ENCODE measurements around the gene KIAA0040. TPM values are rescaled to one million over a fixed set of nuclear protein-coding genes. Genes with fewer than 3 reads are reported as not detected.
A peak's percentile ranks its signal among the peaks of the same experiment; 100 is the strongest.

The KIAA0040 gene
- polyA plus RNA-seq, 1 donor from 2014 or later, result not detected

DNA sequence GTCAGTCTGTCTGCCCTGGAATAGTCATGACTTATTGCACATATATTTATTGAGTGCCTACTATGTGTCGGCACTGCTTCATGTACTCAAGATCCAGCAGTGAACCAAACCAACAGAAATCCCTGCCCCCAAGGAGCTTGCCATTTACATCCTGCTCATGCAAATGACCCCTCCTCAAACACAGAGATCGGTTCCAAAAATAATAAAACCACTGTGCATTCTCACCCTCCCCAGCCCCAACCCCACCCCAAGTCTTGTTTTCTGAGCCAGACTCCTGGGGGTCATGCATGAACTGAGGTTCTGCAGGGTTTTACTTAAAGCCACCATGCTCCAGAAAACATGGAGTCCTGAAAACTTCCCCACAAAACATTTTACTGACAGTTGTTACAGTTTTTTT lies 61.9 kb downstream of the KIAA0040 start:
- TF ChIP-seq TAF1 (IDR thresholded peaks at IDR 0.05; ENCODE audit: low read depth), result no peak
- TF ChIP-seq RAD21 (conservative IDR thresholded peaks at IDR 0.05), result no peak
- no peak for TF ChIP-seq EZH2 (IDR thresholded peaks at IDR 0.05; ENCODE audit: borderline replicate concordance, insufficient read depth, low read length, poor library complexity, severe bottlenecking)
- no peak for TF ChIP-seq CTCF (IDR thresholded peaks at IDR 0.05; ENCODE audit: poor library complexity, severe bottlenecking)
- Histone ChIP-seq H3K27ac (ENCODE audit: low read length) (no peak overlapping the region), H3K9ac (ENCODE audit: low read length) (no peak overlapping the region), H3K36me3 (ENCODE audit: insufficient read depth, low read length) (no peaks in the 10 kb centered on the region), H3K4me3 (ENCODE audit: low read length) (no peak overlapping the region), H3K79me2 (replicated peaks; ENCODE audit: insufficient read depth, low read length) (no peaks in the 10 kb centered on the region), H3K27me3 (ENCODE audit: insufficient read depth, low read depth, low read length) (peaks cover 5% of the 10 kb centered on the region), H4K20me1 (ENCODE audit: insufficient read depth) (no peaks in the 10 kb centered on the region), H3K9me2 (ENCODE audit: insufficient read depth, low read length) (no peaks in the 10 kb centered on the region), H2AFZ (ENCODE audit: low read depth, low read length) (no peak overlapping the region), H3K4me2 (ENCODE audit: low read length) (no peak overlapping the region), H3F3A (ENCODE audit: insufficient read depth, low read length, poor library complexity, severe bottlenecking) (no peaks in the 10 kb centered on the region), H3K9me3 (ENCODE audit: low read length) (no peaks in the 10 kb centered on the region)

DNA sequence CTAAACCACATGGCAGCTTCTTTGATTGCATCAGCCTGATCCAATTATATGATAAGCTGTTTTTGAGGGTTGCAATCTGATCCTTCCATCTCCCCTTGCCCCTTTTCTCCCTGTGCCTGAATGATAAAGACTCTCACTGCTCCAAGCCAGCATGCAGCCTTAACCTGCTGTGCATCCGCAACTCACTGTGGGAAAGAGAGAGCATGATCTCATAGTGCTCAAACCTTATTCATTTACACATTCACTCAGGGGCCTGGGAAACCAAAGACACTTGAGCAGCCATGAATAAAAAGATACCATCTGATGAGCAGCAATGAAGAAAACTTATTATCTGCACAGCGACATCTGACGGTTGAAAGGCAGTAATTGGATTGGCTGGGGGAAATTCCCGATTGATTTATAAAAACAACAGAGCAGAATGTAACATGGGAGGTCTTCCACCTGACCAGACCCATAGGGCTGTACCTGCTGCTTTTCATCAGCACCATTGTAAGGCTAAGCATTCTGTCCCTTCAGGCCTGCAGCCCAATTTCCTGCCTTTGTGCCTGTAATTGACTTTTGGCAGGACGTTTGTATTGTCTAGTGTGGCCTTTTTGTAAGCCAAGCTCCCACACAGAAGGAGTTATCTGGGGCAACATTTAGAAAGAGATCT lies 62.5 kb downstream of the KIAA0040 start:
- Histone ChIP-seq H3K27ac (ENCODE audit: low read length) (no peak overlapping the region), H3K9ac (ENCODE audit: low read length) (no peak overlapping the region), H3K27me3 (ENCODE audit: insufficient read depth, low read depth, low read length) (peaks cover 5% of the 10 kb centered on the region)

More for the DNA sequence above, 62.5 kb downstream of the KIAA0040 start:
- Histone ChIP-seq H3K9me3 (ENCODE audit: low read length) (no peaks in the 10 kb centered on the region), H3K4me2 (ENCODE audit: low read length) (no peak overlapping the region), H4K20me1 (ENCODE audit: insufficient read depth) (no peaks in the 10 kb centered on the region), H3K79me2 (replicated peaks; ENCODE audit: insufficient read depth, low read length) (no peaks in the 10 kb centered on the region), H2AFZ (ENCODE audit: low read depth, low read length) (peak overlapping the region; percentile 19), H3K9me2 (ENCODE audit: insufficient read depth, low read length) (no peaks in the 10 kb centered on the region), H3K4me3 (ENCODE audit: low read length) (no peak overlapping the region), H3K36me3 (ENCODE audit: insufficient read depth, low read length) (no peaks in the 10 kb centered on the region), H3F3A (ENCODE audit: insufficient read depth, low read length, poor library complexity, severe bottlenecking) (no peaks in the 10 kb centered on the region)
- TF ChIP-seq POLR2AphosphoS5 (IDR thresholded peaks at IDR 0.05) (no peak), RAD21 (conservative IDR thresholded peaks at IDR 0.05) (no peak), EP300 (conservative IDR thresholded peaks at IDR 0.05; ENCODE audit: poor library complexity, severe bottlenecking) (no peak), TAF1 (IDR thresholded peaks at IDR 0.05; ENCODE audit: low read depth) (no peak), SMC3 (conservative IDR thresholded peaks at IDR 0.05; ENCODE audit: poor library complexity) (peak; percentile 25), CTCF (IDR thresholded peaks at IDR 0.05; ENCODE audit: poor library complexity, severe bottlenecking) (peak; percentile 50), EZH2 (IDR thresholded peaks at IDR 0.05; ENCODE audit: borderline replicate concordance, insufficient read depth, low read length, poor library complexity, severe bottlenecking) (no peak), MXI1 (conservative IDR thresholded peaks at IDR 0.05; ENCODE audit: poor library complexity, severe bottlenecking) (no peak)
- TF ChIP-seq, protein P1, sequence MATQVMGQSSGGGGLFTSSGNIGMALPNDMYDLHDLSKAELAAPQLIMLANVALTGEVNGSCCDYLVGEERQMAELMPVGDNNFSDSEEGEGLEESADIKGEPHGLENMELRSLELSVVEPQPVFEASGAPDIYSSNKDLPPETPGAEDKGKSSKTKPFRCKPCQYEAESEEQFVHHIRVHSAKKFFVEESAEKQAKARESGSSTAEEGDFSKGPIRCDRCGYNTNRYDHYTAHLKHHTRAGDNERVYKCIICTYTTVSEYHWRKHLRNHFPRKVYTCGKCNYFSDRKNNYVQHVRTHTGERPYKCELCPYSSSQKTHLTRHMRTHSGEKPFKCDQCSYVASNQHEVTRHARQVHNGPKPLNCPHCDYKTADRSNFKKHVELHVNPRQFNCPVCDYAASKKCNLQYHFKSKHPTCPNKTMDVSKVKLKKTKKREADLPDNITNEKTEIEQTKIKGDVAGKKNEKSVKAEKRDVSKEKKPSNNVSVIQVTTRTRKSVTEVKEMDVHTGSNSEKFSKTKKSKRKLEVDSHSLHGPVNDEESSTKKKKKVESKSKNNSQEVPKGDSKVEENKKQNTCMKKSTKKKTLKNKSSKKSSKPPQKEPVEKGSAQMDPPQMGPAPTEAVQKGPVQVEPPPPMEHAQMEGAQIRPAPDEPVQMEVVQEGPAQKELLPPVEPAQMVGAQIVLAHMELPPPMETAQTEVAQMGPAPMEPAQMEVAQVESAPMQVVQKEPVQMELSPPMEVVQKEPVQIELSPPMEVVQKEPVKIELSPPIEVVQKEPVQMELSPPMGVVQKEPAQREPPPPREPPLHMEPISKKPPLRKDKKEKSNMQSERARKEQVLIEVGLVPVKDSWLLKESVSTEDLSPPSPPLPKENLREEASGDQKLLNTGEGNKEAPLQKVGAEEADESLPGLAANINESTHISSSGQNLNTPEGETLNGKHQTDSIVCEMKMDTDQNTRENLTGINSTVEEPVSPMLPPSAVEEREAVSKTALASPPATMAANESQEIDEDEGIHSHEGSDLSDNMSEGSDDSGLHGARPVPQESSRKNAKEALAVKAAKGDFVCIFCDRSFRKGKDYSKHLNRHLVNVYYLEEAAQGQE (IDR thresholded peaks at IDR 0.05; ENCODE audit: borderline replicate concordance), result no peak
